Measurements from ENCODE around the gene KLHL7. TPM values are rescaled to one million over a fixed set of nuclear protein-coding genes. Genes with fewer than 3 reads are reported as not detected.

The KLHL7 gene
- total RNA-seq, 1 donor from 2014 or later = 38.7 TPM

DNA sequence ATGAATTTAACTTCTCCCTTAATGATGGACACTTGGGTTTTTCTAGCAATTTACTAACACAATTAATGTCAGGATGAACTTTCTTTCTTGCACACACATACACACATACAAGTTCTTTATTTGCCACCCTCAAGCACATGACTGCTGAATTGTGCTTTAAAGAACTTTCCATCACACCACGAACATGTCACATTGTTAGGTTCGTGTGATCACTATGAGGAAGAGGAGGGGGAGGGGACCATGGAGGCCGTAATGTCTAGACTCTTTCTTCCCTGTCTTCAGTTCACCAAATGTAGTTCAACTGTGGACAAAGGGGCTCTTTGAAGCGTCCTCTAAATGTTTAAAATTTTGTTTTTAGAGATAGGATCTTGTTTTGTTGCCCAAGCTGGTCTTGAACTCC lies 107.3 kb downstream of the KLHL7 start:
- Histone ChIP-seq H3K36me3 (ENCODE audit: insufficient read depth, low read length) (no peaks in the 10 kb centered on the region), H3K27me3 (ENCODE audit: insufficient read depth, low read length) (no peaks in the 10 kb centered on the region), H4K20me1 (ENCODE audit: insufficient read depth, low read length) (no peaks in the 10 kb centered on the region), H3K4me3 (ENCODE audit: insufficient read depth, low read depth, low read length) (no peak overlapping the region), H3K79me2 (ENCODE audit: insufficient read depth, low read length) (no peaks in the 10 kb centered on the region), H3K27ac (ENCODE audit: low read depth, low read length) (no peak overlapping the region), H3K4me2 (ENCODE audit: low read length) (no peak overlapping the region), H2AFZ (ENCODE audit: low read depth, low read length) (no peak overlapping the region), H3K9me3 (ENCODE audit: insufficient read depth, low read depth, low read length) (no peaks in the 10 kb centered on the region), H3K4me1 (ENCODE audit: insufficient read depth, low read length) (no peaks in the 10 kb centered on the region), H3K9ac (ENCODE audit: low read length) (no peak overlapping the region)
- Mint-ChIP-seq H3K27ac (ENCODE audit: unreplicated experiment) (no peak overlapping the region), H3K9me3 (ENCODE audit: unreplicated experiment) (no peaks in the 10 kb centered on the region), H3K27me3 (ENCODE audit: low read depth, unreplicated experiment) (peaks cover 13% of the 10 kb centered on the region), H3K4me1 (ENCODE audit: low read depth, unreplicated experiment) (no peaks in the 10 kb centered on the region), H3K36me3 (ENCODE audit: low read depth, unreplicated experiment) (peaks cover 2% of the 10 kb centered on the region), H3K4me3 (ENCODE audit: unreplicated experiment) (no peak overlapping the region)
- DNase-seq (ENCODE audit: low read depth) (no peak), FAIRE-seq (no peak)
- no peak for TF ChIP-seq EZH2 (IDR thresholded peaks at IDR 0.05; ENCODE audit: insufficient read depth, low read length)
- TF ChIP-seq, protein P1, sequence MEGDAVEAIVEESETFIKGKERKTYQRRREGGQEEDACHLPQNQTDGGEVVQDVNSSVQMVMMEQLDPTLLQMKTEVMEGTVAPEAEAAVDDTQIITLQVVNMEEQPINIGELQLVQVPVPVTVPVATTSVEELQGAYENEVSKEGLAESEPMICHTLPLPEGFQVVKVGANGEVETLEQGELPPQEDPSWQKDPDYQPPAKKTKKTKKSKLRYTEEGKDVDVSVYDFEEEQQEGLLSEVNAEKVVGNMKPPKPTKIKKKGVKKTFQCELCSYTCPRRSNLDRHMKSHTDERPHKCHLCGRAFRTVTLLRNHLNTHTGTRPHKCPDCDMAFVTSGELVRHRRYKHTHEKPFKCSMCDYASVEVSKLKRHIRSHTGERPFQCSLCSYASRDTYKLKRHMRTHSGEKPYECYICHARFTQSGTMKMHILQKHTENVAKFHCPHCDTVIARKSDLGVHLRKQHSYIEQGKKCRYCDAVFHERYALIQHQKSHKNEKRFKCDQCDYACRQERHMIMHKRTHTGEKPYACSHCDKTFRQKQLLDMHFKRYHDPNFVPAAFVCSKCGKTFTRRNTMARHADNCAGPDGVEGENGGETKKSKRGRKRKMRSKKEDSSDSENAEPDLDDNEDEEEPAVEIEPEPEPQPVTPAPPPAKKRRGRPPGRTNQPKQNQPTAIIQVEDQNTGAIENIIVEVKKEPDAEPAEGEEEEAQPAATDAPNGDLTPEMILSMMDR (IDR thresholded peaks at IDR 0.05; ENCODE audit: insufficient read depth, low read depth, low read length) = no peak

DNA sequence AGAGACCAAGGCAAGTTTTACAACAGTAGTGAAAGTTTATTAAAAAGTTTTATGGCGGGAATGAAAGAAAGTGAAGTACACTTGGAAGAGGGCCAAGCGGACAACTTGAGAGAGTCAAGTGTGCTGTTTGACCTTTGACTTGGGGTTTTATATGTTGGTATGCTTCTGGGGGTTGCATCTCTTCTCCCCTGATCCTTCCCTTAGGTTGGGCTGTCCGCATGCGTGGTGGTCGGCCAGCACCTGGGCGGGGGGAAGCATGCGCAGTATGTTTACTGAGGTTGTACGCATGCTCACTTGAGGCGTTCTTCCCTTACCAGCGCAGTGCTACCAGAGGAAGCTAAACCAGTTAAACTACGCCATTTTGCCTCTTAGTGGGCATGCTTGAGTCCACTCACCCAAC lies 108.2 kb downstream of the KLHL7 start:
- no peak overlapping the region for H3K9ac ChIP-seq (ENCODE audit: low read length)
- H3K4me2 ChIP-seq (ENCODE audit: low read length) = no peak overlapping the region
- no peaks in the 10 kb centered on the region for H4K20me1 ChIP-seq (ENCODE audit: insufficient read depth, low read length)
- H3K4me1 ChIP-seq (ENCODE audit: insufficient read depth, low read length) = no peaks in the 10 kb centered on the region
- no peak for FAIRE-seq
- Mint-ChIP-seq H3K9me3 (ENCODE audit: unreplicated experiment) (no peaks in the 10 kb centered on the region), H3K4me3 (ENCODE audit: unreplicated experiment) (no peak overlapping the region), H3K27ac (ENCODE audit: unreplicated experiment) (no peak overlapping the region), H3K36me3 (ENCODE audit: low read depth, unreplicated experiment) (no peaks in the 10 kb centered on the region), H3K27me3 (ENCODE audit: low read depth, unreplicated experiment) (peaks cover 11% of the 10 kb centered on the region), H3K4me1 (ENCODE audit: low read depth, unreplicated experiment) (no peaks in the 10 kb centered on the region)
- no peak for DNase-seq (ENCODE audit: low read depth)
- no peaks in the 10 kb centered on the region for H3K79me2 ChIP-seq (ENCODE audit: insufficient read depth, low read length)
- H3K4me3 ChIP-seq (ENCODE audit: insufficient read depth, low read depth, low read length) = no peak overlapping the region
- H3K36me3 ChIP-seq (ENCODE audit: insufficient read depth, low read length) = no peaks in the 10 kb centered on the region
- H2AFZ ChIP-seq (ENCODE audit: low read depth, low read length) = no peak overlapping the region
- H3K27ac ChIP-seq (ENCODE audit: low read depth, low read length) = no peak overlapping the region
- no peak for TF ChIP-seq EZH2 (IDR thresholded peaks at IDR 0.05; ENCODE audit: insufficient read depth, low read length)
- TF ChIP-seq, protein P1 (IDR thresholded peaks at IDR 0.05; ENCODE audit: insufficient read depth, low read depth, low read length) = no peak
- no peaks in the 10 kb centered on the region for H3K9me3 ChIP-seq (ENCODE audit: insufficient read depth, low read depth, low read length)
- H3K27me3 ChIP-seq (ENCODE audit: insufficient read depth, low read length) = peaks cover 2% of the 10 kb centered on the region

DNA sequence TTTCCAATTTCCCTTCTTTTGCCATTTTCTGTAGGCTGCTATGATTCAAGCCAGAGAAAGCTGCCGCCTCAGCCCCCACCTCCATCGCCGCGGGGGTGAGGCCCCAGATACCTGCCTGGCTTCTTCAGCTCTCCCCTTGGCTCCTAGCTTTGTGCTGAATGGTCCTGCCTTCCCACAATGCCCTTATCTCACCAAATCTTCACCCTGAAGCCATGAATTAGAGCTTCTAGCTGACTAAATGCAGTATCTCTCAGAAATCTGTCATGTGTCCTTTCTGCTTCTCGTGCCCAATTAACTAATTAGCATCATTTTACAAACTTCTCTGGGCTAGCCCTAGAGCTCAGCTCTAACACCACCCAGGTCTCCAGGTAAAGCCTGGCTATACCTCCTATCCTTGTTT lies 108.8 kb downstream of the KLHL7 start:
- no peak overlapping the region for H3K4me2 ChIP-seq (ENCODE audit: low read length)
- no peak for FAIRE-seq
- no peaks in the 10 kb centered on the region for H4K20me1 ChIP-seq (ENCODE audit: insufficient read depth, low read length)
- H3K27me3 ChIP-seq (ENCODE audit: insufficient read depth, low read length) = peaks cover 2% of the 10 kb centered on the region
- Mint-ChIP-seq H3K27me3 (ENCODE audit: low read depth, unreplicated experiment) (peaks cover 11% of the 10 kb centered on the region), H3K9me3 (ENCODE audit: unreplicated experiment) (no peaks in the 10 kb centered on the region), H3K27ac (ENCODE audit: unreplicated experiment) (no peak overlapping the region), H3K4me1 (ENCODE audit: low read depth, unreplicated experiment) (no peaks in the 10 kb centered on the region), H3K36me3 (ENCODE audit: low read depth, unreplicated experiment) (no peaks in the 10 kb centered on the region), H3K4me3 (ENCODE audit: unreplicated experiment) (no peak overlapping the region)
- no peak overlapping the region for H3K9ac ChIP-seq (ENCODE audit: low read length)
- H3K4me3 ChIP-seq (ENCODE audit: insufficient read depth, low read depth, low read length) = no peak overlapping the region
- H3K79me2 ChIP-seq (ENCODE audit: insufficient read depth, low read length) = no peaks in the 10 kb centered on the region
- no peaks in the 10 kb centered on the region for H3K4me1 ChIP-seq (ENCODE audit: insufficient read depth, low read length)
- TF ChIP-seq, protein P1 (IDR thresholded peaks at IDR 0.05; ENCODE audit: insufficient read depth, low read depth, low read length) = no peak
- H3K9me3 ChIP-seq (ENCODE audit: insufficient read depth, low read depth, low read length) = no peaks in the 10 kb centered on the region
- no peak for DNase-seq (ENCODE audit: low read depth)
- no peak overlapping the region for H3K27ac ChIP-seq (ENCODE audit: low read depth, low read length)
- no peaks in the 10 kb centered on the region for H3K36me3 ChIP-seq (ENCODE audit: insufficient read depth, low read length)
- H2AFZ ChIP-seq (ENCODE audit: low read depth, low read length) = no peak overlapping the region

Data from astrocyte (in vitro differentiated cells and primary cell).